SK-N-SH (cell line): Measurements from ENCODE around the gene NFE2. TPM values are rescaled to one million over a fixed set of nuclear protein-coding genes. Genes with fewer than 3 reads are reported as not detected.

Experiments
- CTCF ChIA-PET: fragments of 300-600, 350-600 bp; formaldehyde crosslinking; extraction: SDS; loops from one replicate; lab custom pipeline; 2021; lab: Yijun Ruan, JAX
- POLR2A ChIA-PET: fragments of 350-600 bp; sonication (Branson Sonifier 250); formaldehyde crosslinking; extraction: SDS; loops from one replicate; lab custom pipeline; 2020; ENCODE audit warnings: antibody characterized with exemption, inconsistent platforms; lab: Yijun Ruan, JAX
- DNase-seq: peaks from one replicate; pipeline ENCODE4 v3.0.0; 2012
- H2AFZ ChIP-seq: fragments of 200-600 bp; sonication (generic); 2 replicates; pipeline ENCODE4 v1.8.1; 2016; ENCODE audit warnings: antibody characterized with exemption, mild to moderate bottlenecking, low read depth
- H3F3A ChIP-seq: fragments of 200-600 bp; sonication (generic); replicated peaks from 2 replicates; pipeline ENCODE3; 2016; ENCODE audit warnings: antibody characterized with exemption, mild to moderate bottlenecking; ENCODE audit not compliant: insufficient read depth
- H3K27ac ChIP-seq, 2 experiments: fragments of 200-500 bp in 1 of 2; fragments of 200-600 bp in 1 of 2; sonication (Bioruptor generic) in 1 of 2; sonication (generic), shearing (Covaris generic) in 1 of 2; 2 replicates each; pipeline versions ENCODE4 v1.5.1 to v1.6.1; 2014 to 2016; ENCODE audit warnings: low read depth in 2 of 2, inconsistent platforms in 1 of 2, low read length in 1 of 2, mild to moderate bottlenecking in 1 of 2, mixed read lengths in 1 of 2
- H3K27me3 ChIP-seq: fragments of 200-600 bp; sonication (generic), shearing (Covaris generic); 2 replicates; pipeline ENCODE4 v1.6.1; 2016; ENCODE audit warnings: mixed run types; ENCODE audit not compliant: insufficient read depth
- H3K36me3 ChIP-seq, 2 experiments: fragments of 200-500 bp in 1 of 2; fragments of 200-600 bp in 1 of 2; sonication (Bioruptor generic) in 1 of 2; sonication (generic) in 1 of 2; replicated peaks in 1 of 2; 2 replicates each; pipeline versions ENCODE3 to v1.5.1; 2014 to 2016; ENCODE audit warnings: low read length in 1 of 2, mild to moderate bottlenecking in 1 of 2; ENCODE audit not compliant: insufficient read depth in 2 of 2, control insufficient read depth in 1 of 2
- H3K4me1 ChIP-seq, 2 experiments: fragments of 200-500 bp in 1 of 2; fragments of 200-600 bp in 1 of 2; sonication (Bioruptor generic) in 1 of 2; sonication (generic), shearing (Covaris generic) in 1 of 2; 2 replicates each; pipeline versions ENCODE4 v1.5.1 to v1.6.1; 2014 to 2016; ENCODE audit warnings: low read depth in 1 of 2, low read length in 1 of 2, mixed run types in 1 of 2; ENCODE audit not compliant: insufficient read depth in 2 of 2, control insufficient read depth in 1 of 2
- H3K4me2 ChIP-seq: fragments of 200-600 bp; sonication (generic), shearing (Covaris generic); 2 replicates; pipeline ENCODE4 v1.6.1; 2017; ENCODE audit warnings: mixed run types
- H3K4me3 ChIP-seq, 2 experiments: fragments of 200-500 bp in 1 of 2; fragments of 200-600 bp in 1 of 2; sonication (Bioruptor generic) in 1 of 2; sonication (generic), shearing (Covaris generic) in 1 of 2; 2 replicates each; pipeline versions ENCODE4 v1.5.1 to v1.8.1; 2014 to 2016; ENCODE audit warnings: low read depth in 2 of 2, inconsistent platforms in 1 of 2, low read length in 1 of 2, mild to moderate bottlenecking in 1 of 2, mixed read lengths in 1 of 2, moderate library complexity in 1 of 2
- H3K79me2 ChIP-seq: fragments of 200-600 bp; sonication (generic); 2 replicates; pipeline ENCODE4 v1.8.1; 2017; ENCODE audit warnings: mild to moderate bottlenecking; ENCODE audit not compliant: insufficient read depth
- H3K9ac ChIP-seq: fragments of 200-600 bp; sonication (generic); 2 replicates; pipeline ENCODE4 v1.6.1; 2017; ENCODE audit warnings: mixed run types
- H3K9me2 ChIP-seq: fragments of 200-600 bp; sonication (generic); 2 replicates; pipeline ENCODE4 v1.6.1; 2017; ENCODE audit warnings: mixed run types
- H3K9me3 ChIP-seq: fragments of 200-600 bp; sonication (generic); 2 replicates; pipeline ENCODE4 v1.6.1; 2017; ENCODE audit warnings: mixed run types, mild to moderate bottlenecking, moderate library complexity
- H4K20me1 ChIP-seq: fragments of 200-600 bp; sonication (generic); 2 replicates; pipeline ENCODE4 v1.6.1; 2017; ENCODE audit warnings: mild to moderate bottlenecking, mixed run types; ENCODE audit not compliant: insufficient read depth
- CHD2 ChIP-seq: fragments of 150-350 bp; IDR thresholded peaks from 2 replicates; pipeline ENCODE4 v1.6.1; 2018; ENCODE audit warnings: low read length; ENCODE audit not compliant: partially characterized antibody
- ELF1 ChIP-seq: IDR thresholded peaks from 2 replicates; pipeline ENCODE4 v1.4.0; 2012
- EP300 ChIP-seq, 2 experiments: IDR thresholded peaks; 2 replicates each; pipeline versions ENCODE4 v1.4.0 to v1.6.1; 2012; ENCODE audit warnings: borderline replicate concordance in 1 of 2, low read depth in 1 of 2, low read length in 1 of 2
- FOSL2 ChIP-seq: IDR thresholded peaks from 2 replicates; pipeline ENCODE4 v1.4.0; 2012; ENCODE audit warnings: low read depth, mild to moderate bottlenecking, moderate library complexity, borderline replicate concordance
- FOXM1 ChIP-seq: IDR thresholded peaks from 2 replicates; pipeline ENCODE4 v1.4.0; 2012; ENCODE audit warnings: low read depth, mild to moderate bottlenecking
- GATA2 ChIP-seq: sonication (generic); formaldehyde crosslinking; IDR thresholded peaks from 2 replicates; pipeline ENCODE4 v1.5.0; 2020; ENCODE audit warnings: mild to moderate bottlenecking, missing genetic modification reagents
- MXI1 ChIP-seq: IDR thresholded peaks from 2 replicates; pipeline ENCODE4 v1.6.1; 2012; ENCODE audit warnings: mild to moderate bottlenecking, low read depth, low read length, improper control_type of control experiment
- NFIC ChIP-seq: IDR thresholded peaks from 2 replicates; pipeline ENCODE4 v1.4.0; 2012; ENCODE audit warnings: borderline replicate concordance
- POLR2AphosphoS5 ChIP-seq: IDR thresholded peaks from 2 replicates; pipeline ENCODE4 v1.6.1; 2012; ENCODE audit warnings: low read depth, low read length
- RAD21 ChIP-seq: IDR thresholded peaks from 2 replicates; pipeline ENCODE4 v1.6.1; 2012; ENCODE audit warnings: mild to moderate bottlenecking, low read length
- RFX5 ChIP-seq: IDR thresholded peaks from 2 replicates; pipeline ENCODE4 v1.6.1; 2012; ENCODE audit warnings: mild to moderate bottlenecking, improper control_type of control experiment, low read length
- TAF1 ChIP-seq: IDR thresholded peaks from 2 replicates; pipeline ENCODE4 v1.6.1; 2012; ENCODE audit warnings: low read depth, mild to moderate bottlenecking, low read length, moderate library complexity, borderline replicate concordance
- TCF12 ChIP-seq: IDR thresholded peaks from 2 replicates; pipeline ENCODE4 v1.4.0; 2012
- WGBS: methylation state at CpG from one replicate; pipeline ENCODE4 v1.1.6; 2017; ENCODE audit warnings: low lambda C conversion rate; 5-methylcytosine and 5-hydroxymethylcytosine counted together
- polyA plus RNA-seq, 3 experiments: library from polyadenylated mRNA; depleted of rRNA; stranded (reverse); fragments of >200 nt; gene quantifications; 2 replicates each; pipeline ENCODE4 v1.2.3, GENCODE V29; 2012
- TF ChIP-seq, protein P1 (sequence below): IDR thresholded peaks from 2 replicates; pipeline ENCODE4; 2012
- TF ChIP-seq, protein P2 (sequence below): IDR thresholded peaks from 2 replicates; pipeline ENCODE4 v1.4.0; 2012; ENCODE audit warnings: low read depth, borderline replicate concordance
- TF ChIP-seq, protein P3 (sequence below): fragments of 150-350 bp; IDR thresholded peaks from 2 replicates; pipeline ENCODE4 v1.6.1; 2017; ENCODE audit warnings: antibody characterized with exemption, low read length, low read depth, borderline replicate concordance
- TF ChIP-seq, protein P4 (sequence below): IDR thresholded peaks from 2 replicates; pipeline ENCODE4 v1.4.0; 2012; ENCODE audit warnings: low read depth
- TF ChIP-seq, protein P5 (sequence below): fragments of 200-600 bp; sonication (generic); IDR thresholded peaks from 2 replicates; pipeline ENCODE4 v1.6.1; 2017; ENCODE audit warnings: antibody characterized with exemption, mild to moderate bottlenecking, moderate library complexity
- TF ChIP-seq, protein P6 (sequence below): IDR thresholded peaks from 2 replicates; pipeline ENCODE4 v1.4.0; 2012; ENCODE audit warnings: low read depth, borderline replicate concordance

Gene NFE2
- polyA plus RNA-seq, 1 of the 3 experiments (the other 2 are of a cell fraction), result 0.25 TPM

DNA sequence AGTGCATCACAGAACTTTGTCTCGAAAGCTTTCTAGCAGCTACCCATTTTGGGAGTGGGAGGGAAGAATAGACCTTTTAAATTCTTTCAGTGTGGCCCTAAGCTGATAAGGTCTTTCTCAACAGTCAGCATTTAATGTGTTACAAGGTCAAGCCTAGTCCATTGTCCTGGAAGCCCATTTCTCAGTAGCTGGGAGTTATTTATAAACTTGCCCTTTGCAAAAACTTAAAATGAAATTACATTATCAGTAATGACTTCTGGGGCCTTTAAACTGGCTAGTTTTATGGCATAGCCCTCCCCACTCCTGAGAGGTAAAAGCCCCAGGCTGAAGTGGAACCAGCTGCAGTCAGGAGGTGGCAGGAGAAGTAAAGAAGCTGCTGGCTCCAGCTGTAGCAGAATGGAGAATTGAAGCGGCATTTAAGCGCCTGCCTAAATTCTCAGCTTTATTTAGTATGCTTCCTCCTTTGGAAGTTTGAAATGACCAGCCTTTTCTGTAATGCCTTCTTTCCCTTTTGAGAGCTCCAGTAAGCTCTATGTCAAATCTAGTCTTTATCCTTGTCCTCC is 36.5 kb upstream of the NFE2 start (continued):
- TF ChIP-seq, protein P1, sequence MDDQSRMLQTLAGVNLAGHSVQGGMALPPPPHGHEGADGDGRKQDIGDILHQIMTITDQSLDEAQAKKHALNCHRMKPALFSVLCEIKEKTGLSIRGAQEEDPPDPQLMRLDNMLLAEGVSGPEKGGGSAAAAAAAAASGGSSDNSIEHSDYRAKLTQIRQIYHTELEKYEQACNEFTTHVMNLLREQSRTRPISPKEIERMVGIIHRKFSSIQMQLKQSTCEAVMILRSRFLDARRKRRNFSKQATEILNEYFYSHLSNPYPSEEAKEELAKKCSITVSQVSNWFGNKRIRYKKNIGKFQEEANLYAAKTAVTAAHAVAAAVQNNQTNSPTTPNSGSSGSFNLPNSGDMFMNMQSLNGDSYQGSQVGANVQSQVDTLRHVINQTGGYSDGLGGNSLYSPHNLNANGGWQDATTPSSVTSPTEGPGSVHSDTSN, result no peak
- TF ChIP-seq, protein P2, sequence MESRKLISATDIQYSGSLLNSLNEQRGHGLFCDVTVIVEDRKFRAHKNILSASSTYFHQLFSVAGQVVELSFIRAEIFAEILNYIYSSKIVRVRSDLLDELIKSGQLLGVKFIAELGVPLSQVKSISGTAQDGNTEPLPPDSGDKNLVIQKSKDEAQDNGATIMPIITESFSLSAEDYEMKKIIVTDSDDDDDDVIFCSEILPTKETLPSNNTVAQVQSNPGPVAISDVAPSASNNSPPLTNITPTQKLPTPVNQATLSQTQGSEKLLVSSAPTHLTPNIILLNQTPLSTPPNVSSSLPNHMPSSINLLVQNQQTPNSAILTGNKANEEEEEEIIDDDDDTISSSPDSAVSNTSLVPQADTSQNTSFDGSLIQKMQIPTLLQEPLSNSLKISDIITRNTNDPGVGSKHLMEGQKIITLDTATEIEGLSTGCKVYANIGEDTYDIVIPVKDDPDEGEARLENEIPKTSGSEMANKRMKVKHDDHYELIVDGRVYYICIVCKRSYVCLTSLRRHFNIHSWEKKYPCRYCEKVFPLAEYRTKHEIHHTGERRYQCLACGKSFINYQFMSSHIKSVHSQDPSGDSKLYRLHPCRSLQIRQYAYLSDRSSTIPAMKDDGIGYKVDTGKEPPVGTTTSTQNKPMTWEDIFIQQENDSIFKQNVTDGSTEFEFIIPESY, result no peak

DNA sequence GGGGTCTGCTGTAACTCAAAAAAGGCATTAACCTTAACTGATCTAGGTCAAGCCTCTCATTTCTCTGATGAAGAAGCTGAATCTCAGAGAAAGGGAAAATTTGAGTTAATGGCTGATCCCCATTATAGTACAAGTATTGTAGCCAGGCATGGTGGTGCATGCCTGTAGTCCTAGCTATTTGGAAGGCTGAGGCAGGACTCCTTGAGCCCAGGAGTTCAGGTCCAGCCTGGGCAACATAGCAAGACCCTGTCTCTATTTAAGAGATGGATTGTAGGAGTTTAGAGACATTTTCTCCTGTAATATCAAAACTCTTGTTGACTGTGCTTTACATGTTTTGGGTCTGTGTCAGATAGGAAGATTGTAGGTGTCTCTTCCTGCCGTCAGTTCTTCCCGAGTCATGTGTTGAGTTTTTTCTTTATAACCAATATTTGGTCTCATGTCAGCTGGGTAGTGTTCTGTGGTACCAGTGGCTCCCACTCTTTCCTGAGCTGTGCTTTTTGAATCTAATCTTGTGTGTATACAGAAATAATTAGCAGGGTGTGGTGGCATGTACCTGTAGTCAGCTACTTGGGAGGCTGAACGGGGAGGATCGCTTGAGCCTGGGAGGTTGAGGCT is 32.7 kb upstream of the NFE2 start:
- peaks cover 5% of the 10 kb centered on the region in 2 experiments; a peak in 2 of 4 replicates for H3K4me1 ChIP-seq
- ChIA-PET POLR2A (interaction anchor here (0.6 to 1.5 kb wide), 6 partner anchors 26 to 90 kb away, joined by 3 to 6 read pairs (median 3); partner anchors contain the start of genes CBX5 and HNRNPA1), CTCF (interaction anchor here (0.9 to 16.1 kb wide), 11 partner anchors 7 to 126 kb away, joined by 3 to 266 read pairs (median 6); partner anchors contain the start of genes COPZ1 and NFE2)
- no peak for DNase-seq
- H2AFZ ChIP-seq, result no peak overlapping the region
- peaks cover 2 to 5% of the 10 kb centered on the region in 2 experiments for H3K36me3 ChIP-seq
- peaks cover 87% of the 10 kb centered on the region for H3K79me2 ChIP-seq
- H3K9me2 ChIP-seq, result no peaks in the 10 kb centered on the region
- H3K4me3 ChIP-seq, result no peak overlapping the region
- TF ChIP-seq, protein P3, sequence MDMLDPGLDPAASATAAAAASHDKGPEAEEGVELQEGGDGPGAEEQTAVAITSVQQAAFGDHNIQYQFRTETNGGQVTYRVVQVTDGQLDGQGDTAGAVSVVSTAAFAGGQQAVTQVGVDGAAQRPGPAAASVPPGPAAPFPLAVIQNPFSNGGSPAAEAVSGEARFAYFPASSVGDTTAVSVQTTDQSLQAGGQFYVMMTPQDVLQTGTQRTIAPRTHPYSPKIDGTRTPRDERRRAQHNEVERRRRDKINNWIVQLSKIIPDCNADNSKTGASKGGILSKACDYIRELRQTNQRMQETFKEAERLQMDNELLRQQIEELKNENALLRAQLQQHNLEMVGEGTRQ, result no peak
- no peak for TF ChIP-seq ELF1
- no peak for TF ChIP-seq FOSL2
- TF ChIP-seq, protein P4, sequence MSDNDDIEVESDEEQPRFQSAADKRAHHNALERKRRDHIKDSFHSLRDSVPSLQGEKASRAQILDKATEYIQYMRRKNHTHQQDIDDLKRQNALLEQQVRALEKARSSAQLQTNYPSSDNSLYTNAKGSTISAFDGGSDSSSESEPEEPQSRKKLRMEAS, result no peak
- TF ChIP-seq POLR2AphosphoS5, result no peak
- no peak for TF ChIP-seq EP300 (IDR thresholded peaks at IDR 0.05; ENCODE audit: borderline replicate concordance in 1 of 2, low read depth in 1 of 2, low read length in 1 of 2)
- TF ChIP-seq, protein P5, sequence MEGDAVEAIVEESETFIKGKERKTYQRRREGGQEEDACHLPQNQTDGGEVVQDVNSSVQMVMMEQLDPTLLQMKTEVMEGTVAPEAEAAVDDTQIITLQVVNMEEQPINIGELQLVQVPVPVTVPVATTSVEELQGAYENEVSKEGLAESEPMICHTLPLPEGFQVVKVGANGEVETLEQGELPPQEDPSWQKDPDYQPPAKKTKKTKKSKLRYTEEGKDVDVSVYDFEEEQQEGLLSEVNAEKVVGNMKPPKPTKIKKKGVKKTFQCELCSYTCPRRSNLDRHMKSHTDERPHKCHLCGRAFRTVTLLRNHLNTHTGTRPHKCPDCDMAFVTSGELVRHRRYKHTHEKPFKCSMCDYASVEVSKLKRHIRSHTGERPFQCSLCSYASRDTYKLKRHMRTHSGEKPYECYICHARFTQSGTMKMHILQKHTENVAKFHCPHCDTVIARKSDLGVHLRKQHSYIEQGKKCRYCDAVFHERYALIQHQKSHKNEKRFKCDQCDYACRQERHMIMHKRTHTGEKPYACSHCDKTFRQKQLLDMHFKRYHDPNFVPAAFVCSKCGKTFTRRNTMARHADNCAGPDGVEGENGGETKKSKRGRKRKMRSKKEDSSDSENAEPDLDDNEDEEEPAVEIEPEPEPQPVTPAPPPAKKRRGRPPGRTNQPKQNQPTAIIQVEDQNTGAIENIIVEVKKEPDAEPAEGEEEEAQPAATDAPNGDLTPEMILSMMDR, result no peak
- no peak for TF ChIP-seq NFIC
- no peak for TF ChIP-seq FOXM1
- no peak for TF ChIP-seq TAF1
- no peak for TF ChIP-seq RAD21
- no peak for TF ChIP-seq MXI1
- no peak for TF ChIP-seq RFX5
- TF ChIP-seq, protein P6, sequence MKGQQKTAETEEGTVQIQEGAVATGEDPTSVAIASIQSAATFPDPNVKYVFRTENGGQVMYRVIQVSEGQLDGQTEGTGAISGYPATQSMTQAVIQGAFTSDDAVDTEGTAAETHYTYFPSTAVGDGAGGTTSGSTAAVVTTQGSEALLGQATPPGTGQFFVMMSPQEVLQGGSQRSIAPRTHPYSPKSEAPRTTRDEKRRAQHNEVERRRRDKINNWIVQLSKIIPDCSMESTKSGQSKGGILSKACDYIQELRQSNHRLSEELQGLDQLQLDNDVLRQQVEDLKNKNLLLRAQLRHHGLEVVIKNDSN, result no peak
- no peak for TF ChIP-seq TCF12
- no peak for TF ChIP-seq CHD2
- no peak for TF ChIP-seq GATA2
- TF ChIP-seq, protein P1, result no peak
- no peak overlapping the region for H3K9ac ChIP-seq
- H3K27ac ChIP-seq, result no peak overlapping the region
- peaks cover 19% of the 10 kb centered on the region for H4K20me1 ChIP-seq
- 96% methylated on average over 4 of the region's 4 CpGs for WGBS
- no peaks in the 10 kb centered on the region for H3F3A ChIP-seq
- no peak overlapping the region for H3K4me2 ChIP-seq
- no peaks in the 10 kb centered on the region for H3K27me3 ChIP-seq
- no peaks in the 10 kb centered on the region for H3K9me3 ChIP-seq
